Choroid plexus epithelial cell (primary cell): ENCODE data around the gene CCNJL.
A peak's percentile ranks its signal among the peaks of the same experiment; 100 is the strongest.

Experiments used
- DNase-seq: peaks from one replicate; pipeline ENCODE4 v3.0.0-alpha.2; 2010; ENCODE audit warnings: low read depth
- H3K4me3 ChIP-seq: 2 replicates; pipeline ENCODE4 v1.5.1; 2011; ENCODE audit warnings: low read depth, mild to moderate bottlenecking, control low read depth, low read length, moderate library complexity
- CTCF ChIP-seq: conservative IDR thresholded peaks from 2 replicates; pipeline ENCODE4 v1.5.1; 2011; ENCODE audit warnings: low read depth, mild to moderate bottlenecking, control low read depth, inconsistent platforms, low read length, moderate library complexity

Gene CCNJL

GRCh38 chr5:160293901-160294561, 18.3 kb downstream of the CCNJL start:
- TF ChIP-seq CTCF, result no peak
- peak; percentile 47 for DNase-seq
- H3K4me3 ChIP-seq, result no peak overlapping the region

- DNase-seq, result no peak
- no peak for TF ChIP-seq CTCF
- H3K4me3 ChIP-seq, result no peak overlapping the region
These were observed 19.0 kb downstream of the CCNJL start for GRCh38 chr5:160293386-160293785.

GRCh38 chr5:160291467-160291866, 20.9 kb downstream of the CCNJL start:
- H3K4me3 ChIP-seq, result no peak overlapping the region
- DNase-seq, result no peak
- no peak for TF ChIP-seq CTCF

- TF ChIP-seq CTCF, result no peak
- H3K4me3 ChIP-seq, result no peak overlapping the region
- DNase-seq, result no peak
These were observed 21.6 kb downstream of the CCNJL start for GRCh38 chr5:160290751-160291150.

GRCh38 chr5:160289721-160290120, 22.6 kb downstream of the CCNJL start:
- DNase-seq, result peak; percentile 30
- no peak overlapping the region for H3K4me3 ChIP-seq
- no peak for TF ChIP-seq CTCF

- H3K4me3 ChIP-seq, result no peak overlapping the region
- TF ChIP-seq CTCF, result no peak
- DNase-seq, result no peak
These were observed 23.1 kb downstream of the CCNJL start for GRCh38 chr5:160289356-160289651.

- peak; percentile 47 for DNase-seq
- no peak for TF ChIP-seq CTCF
- no peak overlapping the region for H3K4me3 ChIP-seq
These were observed 24.8 kb downstream of the CCNJL start for GRCh38 chr5:160287378-160288051.
